Measurements from ENCODE around the gene SLC25A13. TPM values are rescaled to one million over a fixed set of nuclear protein-coding genes. Genes with fewer than 3 reads are reported as not detected.

Gene SLC25A13
- total RNA-seq, 1 experiment from 2014 or later, result 71.7 TPM

DNA sequence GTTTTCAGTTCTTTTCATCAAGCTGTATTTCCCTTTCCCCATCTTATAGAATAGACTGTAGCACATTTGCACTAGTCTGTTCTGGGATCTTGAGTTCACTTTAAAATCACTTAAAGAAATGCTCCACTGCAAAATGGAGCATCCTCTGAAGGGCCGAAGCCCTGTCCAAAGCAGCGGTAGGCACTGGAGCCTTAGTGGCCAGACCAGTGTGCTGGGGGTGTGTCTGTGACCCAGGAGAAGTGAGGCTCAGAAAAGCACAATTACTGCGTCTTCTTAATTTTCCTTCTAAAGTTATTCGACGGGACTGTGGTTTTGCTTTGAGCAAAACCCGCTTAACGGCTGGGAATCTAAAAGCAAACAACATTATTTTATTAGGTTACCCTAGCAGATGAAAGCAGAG is 205.7 kb downstream of the SLC25A13 start:
- H2AFZ ChIP-seq (ENCODE audit: low read length), result no peak overlapping the region
- no peak overlapping the region for H3K23ac ChIP-seq (ENCODE audit: insufficient read length, low read depth, low read length)
- H2BK20ac ChIP-seq (ENCODE audit: low read depth, low read length, poor library complexity, severe bottlenecking), result no peak overlapping the region
- H3K4me2 ChIP-seq (ENCODE audit: insufficient read depth, insufficient read length, low read length), result no peak overlapping the region
- no peaks in the 10 kb centered on the region for H3K4me1 ChIP-seq (ENCODE audit: insufficient read depth, low read length)
- H3K18ac ChIP-seq (ENCODE audit: insufficient read length, low read depth, low read length), result no peak overlapping the region
- Mint-ChIP-seq H3K4me1 (peaks cover 13 to 16% of the 10 kb centered on the region in 2 experiments), H3K36me3 (ENCODE audit: insufficient read depth in 1 of 3, low read depth in 3 of 3) (peaks cover 5 to 19% (median 14%) of the 10 kb centered on the region in 3 experiments; a peak in 5 of 7 replicates), H3K4me3 (no peak overlapping the region), H3K27me3 (ENCODE audit: low read depth) (no peaks in the 10 kb centered on the region; the same call in 1 of the 2 replicates), H3K27ac (no peak overlapping the region), H3K9me3 (peaks cover 3 to 5% of the 10 kb centered on the region in 2 experiments; a peak in 2 of 5 replicates)
- no peaks in the 10 kb centered on the region for H4K20me1 ChIP-seq (ENCODE audit: control insufficient read depth, insufficient read depth, insufficient read length)
- no peak overlapping the region for H3T11ph ChIP-seq (ENCODE audit: low read length)
- H3K79me1 ChIP-seq (ENCODE audit: insufficient read depth, low read depth, low read length, poor library complexity, severe bottlenecking), result no peaks in the 10 kb centered on the region
- H4K8ac ChIP-seq (replicated peaks; ENCODE audit: insufficient read length, low read depth, low read length), result no peak overlapping the region
- H3K27ac ChIP-seq (ENCODE audit: insufficient read length, low read depth, low read length), result no peak overlapping the region
- no peak overlapping the region for H3K9ac ChIP-seq (ENCODE audit: extremely low read depth, insufficient read length, low read length)
- H4K5ac ChIP-seq (ENCODE audit: insufficient read length, low read depth, low read length), result no peak overlapping the region
- no peaks in the 10 kb centered on the region for H3K23me2 ChIP-seq (ENCODE audit: insufficient read length, low read depth, low read length, poor library complexity, severe bottlenecking)
- no peak overlapping the region for H2BK15ac ChIP-seq (ENCODE audit: low read depth, low read length)
- H3K14ac ChIP-seq (ENCODE audit: insufficient read depth, low read length), result no peak overlapping the region
- DNase-seq, result no peak
- TF ChIP-seq CTCF (conservative IDR thresholded peaks at IDR 0.05), result no peak
- no CpG with 5 or more reads among the region's 7 CpGs for whole genome bisulfite sequencing (ENCODE audit: extremely low coverage, insufficient read length, low lambda C conversion rate)
- no peak overlapping the region for H4K91ac ChIP-seq (ENCODE audit: insufficient read length, low read depth, low read length)
- no peaks in the 10 kb centered on the region for H3K9me3 ChIP-seq (ENCODE audit: control insufficient read depth, low read depth, low read length)
- no peak overlapping the region for H3K56ac ChIP-seq (ENCODE audit: insufficient read length, low read depth, low read length)
- H2AK5ac ChIP-seq (ENCODE audit: insufficient read length, low read length), result no peak overlapping the region
- no peaks in the 10 kb centered on the region for H3K79me2 ChIP-seq (ENCODE audit: insufficient read depth, low read length)
- no peaks in the 10 kb centered on the region for H3K27me3 ChIP-seq (ENCODE audit: insufficient read depth, low read length)
- H3K4ac ChIP-seq (ENCODE audit: low read depth, low read length), result no peak overlapping the region
- H2BK120ac ChIP-seq (ENCODE audit: low read depth, low read length, poor library complexity, severe bottlenecking), result no peak overlapping the region
- H2BK12ac ChIP-seq (ENCODE audit: insufficient read length, low read depth, low read length), result no peak overlapping the region
- H2BK5ac ChIP-seq (ENCODE audit: insufficient read length, low read length), result no peak overlapping the region

All from H9 (cell line).